Left lung (tissue), 10 donors: ENCODE measurements around the gene ANKRD33B. TPM values are rescaled to one million over a fixed set of nuclear protein-coding genes. Genes with fewer than 3 reads are reported as not detected.
"Not testable (repeated sequence)": the region's sequence is repeated elsewhere in the genome, so short reads cannot be mapped to it uniquely, and the experiment has no call there.

Source experiments
- ATAC-seq: fragments of 200-7000 bp; cut with Tn5 transposase; one replicate; pipeline ENCODE4 v1.9.1; 2020; ENCODE audit warnings: moderate library complexity
- DNase-seq, 4 donors: peaks; one replicate each; pipeline ENCODE4 v3.0.0-alpha.2; 2013 to 2020
- H3K27ac ChIP-seq, 2 donors: fragments of 200-600 bp; sonication (generic) in 1 of 2; one replicate each; pipeline versions ENCODE4 v1.5.0 to v1.8.0; 2020 to 2021
- H3K27me3 ChIP-seq, 2 donors: fragments of 200-600 bp; sonication (generic) in 1 of 2; one replicate each; pipeline versions ENCODE4 v1.5.0 to v1.8.0; 2020 to 2021
- H3K36me3 ChIP-seq, 2 donors: fragments of 200-600 bp; sonication (generic) in 1 of 2; one replicate each; pipeline versions ENCODE4 v1.5.0 to v1.8.0; 2020 to 2021
- H3K4me1 ChIP-seq, 2 donors: fragments of 200-600 bp; one replicate each; pipeline ENCODE4 v1.8.0; 2021
- H3K4me3 ChIP-seq, 2 donors: fragments of 200-600 bp; sonication (generic) in 1 of 2; one replicate each; pipeline versions ENCODE4 v1.5.0 to v1.8.0; 2020 to 2021; ENCODE audit warnings: mild to moderate bottlenecking in 1 of 2
- H3K9me3 ChIP-seq, 2 donors: fragments of 200-600 bp; sonication (generic) in 1 of 2; one replicate each; pipeline versions ENCODE4 v1.5.0 to v1.8.0; 2020 to 2021
- intact Hi-C, 2 donors: fragments of 100-400 bp; cut with DNase I; formaldehyde crosslinking; loops; one replicate each; pipeline versions ENCODE4 v1.11.2 to v1.14.2; 2022
- polyA plus RNA-seq, 6 donors: library from polyadenylated mRNA; unstranded; fragments of 120-200 nt; gene quantifications; one replicate each; pipeline ENCODE4 v1.2.1, GENCODE V29; 2013; ENCODE audit not compliant: insufficient read length in 6 of 6
- total RNA-seq, 2 donors: library from RNA; stranded (reverse); fragmentation: NEBNext Ultra II Directional; extraction: Animal tissue kit (Norgen Biotek cat#: 25700); gene quantifications; one replicate each; pipeline ENCODE4 v1.2.1, GENCODE V29; 2021
- TF ChIP-seq, protein P1 (sequence below), 2 donors: fragments of 200-600 bp; sonication (generic) in 1 of 2; IDR thresholded peaks; one replicate each; pipeline versions ENCODE4 v1.5.0 to v1.8.0; 2021; ENCODE audit warnings: antibody characterized with exemption in 2 of 2
- donor health status: DM: no; HTN: yes; CAD: no.
- donor health status: DM: no; HTN: no; CAD: no.

Gene ANKRD33B
- total and polyA plus RNA-seq, 8 donors = 0.53 to 6.3 (median 0.69) TPM

DNA sequence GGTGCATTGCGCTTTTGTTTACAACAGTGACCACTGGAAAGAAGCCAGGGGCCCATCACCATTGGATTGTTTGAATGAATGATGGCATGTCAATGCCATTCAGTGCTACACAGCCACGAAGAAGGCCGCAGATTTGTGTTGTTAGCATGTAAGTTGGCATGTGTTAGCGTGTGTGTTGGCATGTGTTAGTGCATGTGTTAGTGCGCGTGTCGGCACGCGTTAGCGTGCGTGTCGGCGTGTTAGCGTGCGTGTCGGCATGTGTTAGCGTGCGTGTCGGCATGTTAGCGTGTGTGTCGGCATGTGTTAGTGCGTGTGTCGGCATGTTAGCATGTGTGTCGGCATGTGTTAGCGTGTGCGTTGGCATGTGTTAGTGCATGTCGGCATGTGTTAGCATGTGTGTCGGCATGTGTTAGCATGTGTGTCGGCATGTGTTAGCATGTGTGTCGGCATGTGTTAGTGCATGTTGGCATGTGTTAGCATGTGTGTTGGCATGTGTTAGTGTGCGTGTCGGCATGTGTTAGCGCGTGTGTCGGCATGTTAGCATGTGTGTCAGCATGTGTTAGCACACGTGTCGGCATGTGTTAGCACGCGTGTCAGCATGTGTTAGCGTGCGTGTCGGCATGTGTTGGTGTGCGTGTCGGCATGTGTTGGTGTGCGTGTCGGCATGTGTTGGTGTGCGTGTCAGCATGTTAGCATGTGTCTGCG, 15.3 kb upstream of the ANKRD33B start:
- Histone ChIP-seq H3K4me3 (no peak overlapping the region), H3K27me3 (no peaks in the 10 kb centered on the region), H3K4me1 (peaks cover 5 to 7% of the 10 kb centered on the region in 2 donors), H3K9me3 (no peaks in the 10 kb centered on the region), H3K27ac (no peak overlapping the region), H3K36me3 (no peaks in the 10 kb centered on the region)
- no peak for DNase-seq
- ATAC-seq = no peak
- TF ChIP-seq, protein P1, sequence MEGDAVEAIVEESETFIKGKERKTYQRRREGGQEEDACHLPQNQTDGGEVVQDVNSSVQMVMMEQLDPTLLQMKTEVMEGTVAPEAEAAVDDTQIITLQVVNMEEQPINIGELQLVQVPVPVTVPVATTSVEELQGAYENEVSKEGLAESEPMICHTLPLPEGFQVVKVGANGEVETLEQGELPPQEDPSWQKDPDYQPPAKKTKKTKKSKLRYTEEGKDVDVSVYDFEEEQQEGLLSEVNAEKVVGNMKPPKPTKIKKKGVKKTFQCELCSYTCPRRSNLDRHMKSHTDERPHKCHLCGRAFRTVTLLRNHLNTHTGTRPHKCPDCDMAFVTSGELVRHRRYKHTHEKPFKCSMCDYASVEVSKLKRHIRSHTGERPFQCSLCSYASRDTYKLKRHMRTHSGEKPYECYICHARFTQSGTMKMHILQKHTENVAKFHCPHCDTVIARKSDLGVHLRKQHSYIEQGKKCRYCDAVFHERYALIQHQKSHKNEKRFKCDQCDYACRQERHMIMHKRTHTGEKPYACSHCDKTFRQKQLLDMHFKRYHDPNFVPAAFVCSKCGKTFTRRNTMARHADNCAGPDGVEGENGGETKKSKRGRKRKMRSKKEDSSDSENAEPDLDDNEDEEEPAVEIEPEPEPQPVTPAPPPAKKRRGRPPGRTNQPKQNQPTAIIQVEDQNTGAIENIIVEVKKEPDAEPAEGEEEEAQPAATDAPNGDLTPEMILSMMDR (IDR thresholded peaks at IDR 0.05) = no peak
- intact Hi-C loops = no loop called here

DNA sequence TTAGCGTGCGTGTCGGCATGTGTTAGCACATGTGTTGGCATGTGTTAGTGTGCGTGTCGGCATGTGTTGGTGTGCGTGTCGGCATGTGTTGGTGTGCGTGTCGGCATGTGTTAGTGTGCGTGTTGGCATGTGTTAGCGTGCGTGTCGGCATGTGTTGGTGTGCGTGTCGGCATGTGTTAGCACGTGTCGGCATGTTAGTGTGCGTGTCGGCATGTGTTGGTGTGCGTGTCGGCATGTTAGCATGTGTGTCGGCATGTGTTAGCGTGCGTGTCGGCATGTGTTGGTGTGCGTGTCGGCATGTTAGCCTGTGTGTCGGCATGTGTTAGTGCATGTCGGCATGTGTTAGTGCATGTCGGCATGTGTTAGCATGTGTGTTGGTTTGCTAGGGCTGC, 14.8 kb upstream of the ANKRD33B start:
- DNase-seq, ATAC-seq, H3K36me3 ChIP-seq, H3K9me3 ChIP-seq, H3K27ac ChIP-seq, H3K4me3 ChIP-seq, intact Hi-C loops, H3K4me1 ChIP-seq, H3K27me3 ChIP-seq: not testable (repeated sequence)

DNA sequence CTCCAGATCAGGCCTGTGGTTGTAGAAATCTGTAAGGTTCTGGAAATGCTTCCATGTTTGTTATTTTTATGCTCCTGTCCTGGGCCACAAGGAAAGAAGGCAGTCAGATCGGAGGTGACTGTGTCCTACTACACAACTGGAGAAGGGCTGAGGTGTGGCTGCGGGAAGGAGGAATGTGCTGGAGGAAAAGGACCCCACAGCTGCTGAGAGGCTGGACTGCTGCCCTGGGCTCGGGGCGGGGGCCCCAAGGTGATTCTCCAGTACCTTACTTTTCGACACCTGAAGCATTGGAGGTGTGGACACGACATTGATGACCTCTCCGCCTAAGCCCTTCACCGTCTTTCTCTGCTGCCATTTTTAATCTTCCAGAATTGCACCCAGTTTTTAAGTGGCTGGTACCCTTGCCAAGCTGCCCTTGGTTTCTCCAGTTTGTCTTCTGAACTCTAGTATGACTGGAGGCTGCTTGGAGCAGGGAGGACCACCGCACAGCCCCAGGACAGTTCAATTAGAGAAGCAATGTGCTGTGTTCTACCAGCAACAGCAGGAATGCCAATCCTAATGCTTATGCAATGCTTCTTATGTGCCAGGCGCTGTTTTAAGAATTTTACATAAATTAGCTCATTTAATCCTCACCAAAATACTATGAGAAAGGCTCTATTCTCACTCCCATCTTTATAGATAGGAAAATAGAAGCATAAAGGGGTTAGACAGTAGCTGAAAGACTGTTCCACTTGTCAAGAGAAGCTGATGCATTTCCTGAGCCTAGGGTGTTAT, 13.5 kb upstream of the ANKRD33B start:
- H3K36me3 ChIP-seq = no peaks in the 10 kb centered on the region
- DNase-seq = no peak
- no peak for ATAC-seq
- TF ChIP-seq, protein P1 (IDR thresholded peaks at IDR 0.05) = no peak
- intact Hi-C loops = no loop called here
- H3K4me3 ChIP-seq = no peak overlapping the region
- no peaks in the 10 kb centered on the region for H3K27me3 ChIP-seq
- H3K4me1 ChIP-seq = peaks cover 3 to 7% of the 10 kb centered on the region in 2 donors
- H3K27ac ChIP-seq = no peak overlapping the region
- H3K9me3 ChIP-seq = no peaks in the 10 kb centered on the region

DNA sequence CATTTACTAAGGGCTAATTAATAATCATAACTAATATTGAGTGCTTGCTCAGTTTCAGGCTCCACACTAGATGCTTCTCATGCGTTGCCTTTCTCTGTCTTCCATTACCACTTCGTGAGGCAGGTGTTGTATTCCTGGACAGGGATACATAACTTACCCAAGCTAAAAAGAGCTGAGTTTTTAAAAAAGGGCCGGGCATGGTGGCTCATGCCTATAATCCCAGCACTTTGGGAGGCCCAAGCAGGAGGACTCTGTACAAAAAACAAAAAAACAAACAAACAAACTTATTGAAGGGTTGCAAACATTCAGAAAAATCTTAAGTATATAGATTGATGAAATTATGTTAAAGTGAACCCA, 12.1 kb upstream of the ANKRD33B start:
- Histone ChIP-seq H3K36me3 (no peaks in the 10 kb centered on the region), H3K27me3 (peaks cover 0 to 5% of the 10 kb centered on the region in 2 donors), H3K27ac (no peak overlapping the region), H3K9me3 (no peaks in the 10 kb centered on the region), H3K4me3 (no peak overlapping the region), H3K4me1 (peaks cover 6 to 7% of the 10 kb centered on the region in 2 donors)
- no peak for ATAC-seq
- TF ChIP-seq, protein P1 (IDR thresholded peaks at IDR 0.05) = no peak
- no peak for DNase-seq
- intact Hi-C loops = no loop called here

DNA sequence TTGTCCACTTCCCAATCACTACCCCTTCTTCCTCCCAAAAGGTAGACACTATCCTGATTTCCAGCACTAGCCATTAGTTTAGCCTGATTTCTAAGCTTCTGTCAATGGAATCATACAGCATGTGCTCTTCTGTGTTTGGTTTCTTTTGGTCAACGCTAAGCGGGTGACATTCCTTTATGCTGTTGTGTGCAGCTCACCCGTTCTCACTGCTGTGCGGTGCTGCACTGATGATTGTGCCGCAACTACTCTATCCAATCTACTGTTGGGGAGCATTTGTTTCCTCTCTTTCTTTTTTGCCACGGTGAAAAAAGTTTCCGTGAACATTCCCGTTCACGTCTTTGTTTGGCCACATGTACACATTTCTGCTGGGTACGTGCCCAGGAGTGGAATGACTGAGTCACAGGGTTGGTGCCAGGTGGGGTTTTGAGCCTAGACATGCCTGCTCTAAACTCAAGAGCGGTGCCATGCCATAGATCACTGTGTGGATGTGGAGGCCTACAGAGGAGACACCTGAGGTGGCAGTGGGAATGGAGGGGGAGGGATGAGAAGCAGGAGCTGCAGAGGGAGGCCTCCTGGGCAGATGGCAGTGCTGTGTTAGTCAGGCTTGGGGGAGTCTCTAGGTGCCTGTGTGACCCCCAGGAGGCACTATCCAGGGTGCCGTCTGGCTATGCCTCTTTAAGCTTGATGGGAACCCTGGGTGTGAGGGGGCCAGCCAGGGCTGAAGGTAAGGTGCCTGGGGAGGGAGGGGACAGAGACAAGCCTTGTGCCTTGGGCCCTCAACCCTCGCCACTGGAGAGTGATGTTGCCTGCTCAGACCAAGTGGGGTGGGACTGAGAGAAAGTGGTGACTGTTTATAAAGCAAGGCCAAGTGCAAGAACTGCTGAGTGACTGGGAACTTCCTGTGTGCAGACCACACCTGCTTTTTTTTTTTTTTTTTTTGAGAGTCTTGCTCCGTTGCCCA, 11.4 kb upstream of the ANKRD33B start:
- intact Hi-C loops = no loop called here
- H3K9me3 ChIP-seq = no peaks in the 10 kb centered on the region
- no peaks in the 10 kb centered on the region for H3K36me3 ChIP-seq
- no peak for ATAC-seq
- H3K4me3 ChIP-seq = no peak overlapping the region
- H3K27ac ChIP-seq = no peak overlapping the region
- TF ChIP-seq, protein P1 (IDR thresholded peaks at IDR 0.05) = no peak
- DNase-seq = no peak
- H3K27me3 ChIP-seq = peaks cover 0 to 5% of the 10 kb centered on the region in 2 donors
- H3K4me1 ChIP-seq = peaks cover 7 to 10% of the 10 kb centered on the region in 2 donors
